Hypothalamus (tissue), 51 donors: Measurements from ENCODE around the gene PRKAG2.
"Not testable (repeated sequence)": the region's sequence is repeated elsewhere in the genome, so short reads cannot be mapped to it uniquely, and the experiment has no call there.

Experiments used
- DNase-seq, 51 donors: peaks; one replicate each; lab custom pipeline; 2025; lab: John Stamatoyannopoulos, UW

PRKAG2 gene

GRCh38 chr7:151590850-151591771 lies 285.8 kb downstream of the PRKAG2 start:
- DNase-seq = no peak

- no peak for DNase-seq
These were observed 286.7 kb downstream of the PRKAG2 start for GRCh38 chr7:151590071-151590849.

- DNase-seq = no peak
These were observed 287.9 kb downstream of the PRKAG2 start for GRCh38 chr7:151588982-151589381.

- no peak for DNase-seq
These were observed 290.2 kb downstream of the PRKAG2 start for GRCh38 chr7:151586531-151587260.

- peak in 2 of 51 donors; percentile 8 to 63 for DNase-seq
These were observed 291.0 kb downstream of the PRKAG2 start for GRCh38 chr7:151585744-151586393.

- no peak for DNase-seq
These were observed 295.2 kb downstream of the PRKAG2 start for GRCh38 chr7:151581741-151582140.

- DNase-seq = no peak
These were observed 297.3 kb downstream of the PRKAG2 start for GRCh38 chr7:151579644-151580043.

- DNase-seq = no peak
These were observed 301.5 kb downstream of the PRKAG2 start for GRCh38 chr7:151575410-151575809.

- DNase-seq = not testable (repeated sequence)
These were observed 303.9 kb downstream of the PRKAG2 start for GRCh38 chr7:151573046-151573445.

- DNase-seq = no peak
These were observed 304.8 kb downstream of the PRKAG2 start for GRCh38 chr7:151572136-151572535.

- DNase-seq = no peak
These were observed 305.4 kb downstream of the PRKAG2 start for GRCh38 chr7:151571471-151571870.

GRCh38 chr7:151570366-151570915 lies 306.5 kb downstream of the PRKAG2 start:
- DNase-seq = no peak

- DNase-seq = no peak
These were observed 307.7 kb downstream of the PRKAG2 start for GRCh38 chr7:151568956-151569940.

GRCh38 chr7:151566897-151567320 lies 310.0 kb downstream of the PRKAG2 start:
- DNase-seq = no peak

- no peak for DNase-seq
These were observed 311.4 kb downstream of the PRKAG2 start for GRCh38 chr7:151565541-151565940.

GRCh38 chr7:151560243-151560642 lies 316.7 kb downstream of the PRKAG2 start:
- DNase-seq = no peak

- no peak for DNase-seq
These were observed 317.2 kb downstream of the PRKAG2 start for GRCh38 chr7:151559557-151560183.

GRCh38 chr7:151558575-151558974 lies 318.3 kb downstream of the PRKAG2 start:
- DNase-seq = no peak
